ENCODE measurements around the gene COMP. TPM values are rescaled to one million over a fixed set of nuclear protein-coding genes. Genes with fewer than 3 reads are reported as not detected.

The COMP gene
- total RNA-seq: 10.6 to 17.2 TPM (median 14.5 TPM) in 3 replicates
- long read RNA-seq, transcript COMP-201 (19 exons, 2,461 nt): major isoform, 100 of 106 reads
- long read RNA-seq, partial matches to known transcripts: 4 of 106 reads
- long read RNA-seq, other reads (novel, unspliced or antisense): 1 of 106 reads

GRCh38 chr19:18790566-18791314 lies at the start of gene COMP:
TSS of gene COMP (minus strand) at chr19:18791305. CDS start at chr19:18791269, 36 bp downstream.
- H3K36me3 Mint-ChIP-seq (ENCODE audit: low read depth): peaks cover 3% of the 10 kb centered on the region
- H3K27me3 Mint-ChIP-seq (ENCODE audit: low read depth): peaks cover 47% of the 10 kb centered on the region
- H3K27ac Mint-ChIP-seq (ENCODE audit: unreplicated experiment): no peak within 1 kb of the TSS
- no peaks in the 10 kb centered on the region for H3K9me3 Mint-ChIP-seq (ENCODE audit: low read depth)
- H3K4me1 Mint-ChIP-seq (ENCODE audit: low read depth): peaks cover 27% of the 10 kb centered on the region
- peak; percentile 90 for DNase-seq (ENCODE audit: low spot score)
- no peak for TF ChIP-seq CTCF (IDR thresholded peaks at IDR 0.05)
- peak within 1 kb of the TSS; percentile 72 for H3K4me3 Mint-ChIP-seq (ENCODE audit: unreplicated experiment)

- Mint-ChIP-seq H3K4me1 (ENCODE audit: low read depth) (peaks cover 67% of the 10 kb centered on the region), H3K27ac (ENCODE audit: unreplicated experiment) (no peak overlapping the region), H3K27me3 (ENCODE audit: low read depth) (no peaks in the 10 kb centered on the region), H3K9me3 (ENCODE audit: low read depth) (no peaks in the 10 kb centered on the region), H3K4me3 (ENCODE audit: unreplicated experiment) (no peak overlapping the region), H3K36me3 (ENCODE audit: low read depth) (peaks cover 4% of the 10 kb centered on the region)
- no peak for DNase-seq (ENCODE audit: low spot score)
- no peak for TF ChIP-seq CTCF (IDR thresholded peaks at IDR 0.05)
Measured at GRCh38 chr19:18840288-18841267, 49.5 kb upstream of the COMP start.

- Mint-ChIP-seq H3K27ac (ENCODE audit: unreplicated experiment) (peak overlapping the region; percentile 8), H3K36me3 (ENCODE audit: low read depth) (peaks cover 4% of the 10 kb centered on the region), H3K9me3 (ENCODE audit: low read depth) (no peaks in the 10 kb centered on the region), H3K4me1 (ENCODE audit: low read depth) (peaks cover 68% of the 10 kb centered on the region), H3K27me3 (ENCODE audit: low read depth) (no peaks in the 10 kb centered on the region), H3K4me3 (ENCODE audit: unreplicated experiment) (no peak overlapping the region)
- TF ChIP-seq CTCF (IDR thresholded peaks at IDR 0.05): no peak
- no peak for DNase-seq (ENCODE audit: low spot score)
Measured at GRCh38 chr19:18839465-18840287, 48.6 kb upstream of the COMP start.

- Mint-ChIP-seq H3K36me3 (ENCODE audit: low read depth) (peaks cover 5% of the 10 kb centered on the region), H3K9me3 (ENCODE audit: low read depth) (no peaks in the 10 kb centered on the region), H3K27ac (ENCODE audit: unreplicated experiment) (peak overlapping the region; percentile 49), H3K27me3 (ENCODE audit: low read depth) (no peaks in the 10 kb centered on the region), H3K4me1 (ENCODE audit: low read depth) (peaks cover 52% of the 10 kb centered on the region), H3K4me3 (ENCODE audit: unreplicated experiment) (peak overlapping the region; percentile 88)
- DNase-seq (ENCODE audit: low spot score): no peak
- TF ChIP-seq CTCF (IDR thresholded peaks at IDR 0.05): no peak
Measured at GRCh38 chr19:18834644-18834984, 43.5 kb upstream of the COMP start.
